OCI-LY7 (cell line): Measurements from ENCODE around the gene RNU7-1. TPM values are rescaled to one million over a fixed set of nuclear protein-coding genes. Genes with fewer than 3 reads are reported as not detected.
A peak's percentile ranks its signal among the peaks of the same experiment; 100 is the strongest.

Experiments
- BruUV-seq: library from RNA; stranded (reverse); fragments of 400-500 nt; replicated peaks from 2 replicates; lab custom pipeline; 2021; lab: Mats Ljungman, UMichigan
- CTCF ChIA-PET: fragments of 300-600 bp; sonication (Branson Sonifier 250); formaldehyde crosslinking; loops from one replicate; lab custom pipeline; 2022; ENCODE audit warnings: antibody characterized with exemption; ENCODE audit not compliant: unreplicated experiment; lab: Charles Lee
- POLR2A ChIA-PET: fragments of 300-600 bp; sonication (Branson Sonifier 250); formaldehyde crosslinking; loops from one replicate; lab custom pipeline; 2022; ENCODE audit warnings: antibody characterized with exemption; lab: Charles Lee
- DNase-seq: peaks from one replicate; pipeline ENCODE4 v3.0.0-alpha.2; 2015; ENCODE audit warnings: low spot score
- H2AFZ ChIP-seq: fragments of 200-600 bp; sonication (generic), shearing (Covaris generic); 2 replicates; pipeline ENCODE4 v1.6.1; 2014; ENCODE audit warnings: mild to moderate bottlenecking, antibody characterized with exemption, low read length, moderate library complexity
- H3K27ac ChIP-seq: fragments of 200-600 bp; sonication (generic); 2 replicates; pipeline ENCODE4 v1.5.1; 2014; ENCODE audit warnings: mixed run types, low read depth, mild to moderate bottlenecking, moderate library complexity, low read length, inconsistent platforms; ENCODE audit not compliant: poor library complexity, severe bottlenecking
- H3K36me3 ChIP-seq: fragments of 200-600 bp; sonication (generic); 2 replicates; pipeline ENCODE4 v1.6.1; 2014; ENCODE audit warnings: mild to moderate bottlenecking, antibody characterized with exemption, low read length, moderate library complexity, mixed read lengths; ENCODE audit not compliant: insufficient read depth
- H3K4me1 ChIP-seq: fragments of 200-600 bp; sonication (generic); 2 replicates; pipeline ENCODE4 v1.5.1; 2014; ENCODE audit warnings: mild to moderate bottlenecking, low read length; ENCODE audit not compliant: insufficient read depth, poor library complexity, severe bottlenecking
- H3K4me2 ChIP-seq: fragments of 200-600 bp; sonication (generic); 2 replicates; pipeline ENCODE4 v1.6.1; 2014; ENCODE audit warnings: mild to moderate bottlenecking, low read length
- H3K4me3 ChIP-seq: fragments of 200-600 bp; sonication (generic); 2 replicates; pipeline ENCODE4 v1.5.1; 2014; ENCODE audit warnings: mild to moderate bottlenecking, low read depth, low read length; ENCODE audit not compliant: poor library complexity, severe bottlenecking
- H3K79me2 ChIP-seq: fragments of 200-600 bp; sonication (generic); 2 replicates; pipeline ENCODE4 v1.6.1; 2016; ENCODE audit warnings: low read depth, mild to moderate bottlenecking, low read length, moderate library complexity, mixed read lengths; ENCODE audit not compliant: insufficient read depth
- H3K9me2 ChIP-seq: fragments of 200-600 bp; sonication (generic); 2 replicates; pipeline ENCODE4 v1.6.1; 2016; ENCODE audit warnings: mild to moderate bottlenecking, low read length, mixed read lengths; ENCODE audit not compliant: insufficient read depth
- H3K9me3 ChIP-seq: fragments of 200-600 bp; sonication (generic); 2 replicates; pipeline ENCODE4 v1.6.1; 2014; ENCODE audit warnings: mild to moderate bottlenecking, mixed run types, low read length, mixed read lengths
- H4K20me1 ChIP-seq: fragments of 200-600 bp; sonication (generic); 2 replicates; pipeline ENCODE4 v1.6.1; 2014; ENCODE audit warnings: mild to moderate bottlenecking, antibody characterized with exemption, low read length, moderate library complexity, mixed read lengths; ENCODE audit not compliant: insufficient read depth
- EZH2phosphoT487 ChIP-seq: fragments of 200-600 bp; sonication (generic); IDR thresholded peaks from 2 replicates; pipeline ENCODE4 v1.6.1; 2018; ENCODE audit warnings: low read depth, borderline replicate concordance, mild to moderate bottlenecking, mixed run types, antibody characterized with exemption, low read length, moderate library complexity, mixed read lengths
- intact Hi-C: fragments of 100-400 bp; cut with micrococcal nuclease; formaldehyde crosslinking; loops from one replicate; pipeline ENCODE4 v1.10.0; 2022; ENCODE audit not compliant: unreplicated experiment
- total RNA-seq, 2 experiments: library from RNA; depleted of rRNA in 1 of 2; stranded (reverse); fragments of >200 nt in 1 of 2; shearing (Covaris generic) in 1 of 2; gene quantifications; 2 replicates each; pipeline ENCODE4 v1.2.3, GENCODE V29; 2014 to 2022
- TF ChIP-seq, protein P1 (sequence below): fragments of 200-600 bp; sonication (generic); conservative IDR thresholded peaks from 2 replicates; pipeline ENCODE4 v1.5.1; 2014; ENCODE audit warnings: mild to moderate bottlenecking, antibody characterized with exemption, low read length, moderate library complexity, mixed read lengths

The RNU7-1 gene
- total RNA-seq, 2 experiments from 2014 or later: not detected

DNA sequence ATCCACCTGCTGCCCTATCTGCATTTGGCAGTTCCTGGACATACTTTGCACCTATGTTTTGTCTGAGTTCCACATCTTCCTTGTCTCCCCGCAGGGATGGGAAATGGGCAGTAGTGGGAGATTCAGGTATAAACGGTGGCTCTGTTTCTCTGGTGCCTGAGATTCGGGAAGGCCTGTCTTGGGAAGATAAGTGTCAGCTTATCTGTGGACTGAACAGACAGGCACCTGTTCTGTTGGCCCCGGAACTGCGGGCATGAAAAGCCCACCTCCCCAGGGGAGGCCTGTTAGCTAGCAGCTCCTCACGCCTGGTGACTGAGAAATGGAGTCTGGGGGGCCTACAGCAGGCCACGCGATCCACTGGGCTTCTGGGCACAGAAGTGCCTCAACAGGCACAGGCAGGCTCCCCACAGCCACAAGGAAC lies 21.0 kb downstream of the RNU7-1 start:
- Histone ChIP-seq H3K27ac (peak overlapping the region; percentile 64), H4K20me1 (0 out of 2 replicates have a peak, but pooled peaks cover 3% of the 10 kb centered on the region)
- no TSS peak for BruUV-seq

DNA sequence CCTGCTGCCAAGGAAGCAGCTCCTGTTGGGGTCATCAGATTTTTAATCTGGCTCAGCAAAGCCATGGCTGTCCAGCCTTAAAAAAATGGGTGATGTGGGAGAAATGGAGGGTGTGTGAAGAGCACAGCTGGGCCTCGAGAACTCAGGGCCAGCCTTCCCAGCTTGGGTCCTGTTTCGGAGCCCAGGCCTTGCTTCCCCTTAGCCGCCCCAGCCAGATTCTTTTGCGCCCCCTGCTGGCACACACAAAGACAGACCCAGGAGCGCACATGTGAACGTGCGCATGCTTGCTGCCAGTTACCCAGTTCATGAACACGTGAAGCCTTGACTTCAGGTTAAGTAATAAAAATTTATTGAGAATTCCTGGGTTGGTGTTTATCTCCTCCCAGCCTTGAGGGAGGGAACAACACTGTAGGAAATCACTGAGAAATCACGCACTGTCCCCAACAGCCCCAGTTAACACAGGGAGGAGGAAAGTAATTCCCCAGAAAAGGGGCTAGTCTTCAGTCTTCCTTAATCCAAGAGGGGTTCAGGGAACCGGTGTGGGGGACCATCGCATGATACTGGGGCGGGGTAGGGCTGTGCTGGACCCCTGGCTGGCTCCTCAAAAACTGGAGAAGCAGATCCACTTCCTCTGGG lies 21.5 kb downstream of the RNU7-1 start:
- no TSS peak for BruUV-seq
- POLR2A ChIA-PET: interaction anchor here (0.7 to 3.8 kb wide), 5 partner anchors 11 to 92 kb away, joined by 3 to 55 read pairs (median 3); partner anchors contain the start of genes C12orf57, RNU7-1 and SPSB2

More for the DNA sequence above, 21.0 kb downstream of the RNU7-1 start:
- TF ChIP-seq EZH2phosphoT487: no peak
- TF ChIP-seq, protein P1, sequence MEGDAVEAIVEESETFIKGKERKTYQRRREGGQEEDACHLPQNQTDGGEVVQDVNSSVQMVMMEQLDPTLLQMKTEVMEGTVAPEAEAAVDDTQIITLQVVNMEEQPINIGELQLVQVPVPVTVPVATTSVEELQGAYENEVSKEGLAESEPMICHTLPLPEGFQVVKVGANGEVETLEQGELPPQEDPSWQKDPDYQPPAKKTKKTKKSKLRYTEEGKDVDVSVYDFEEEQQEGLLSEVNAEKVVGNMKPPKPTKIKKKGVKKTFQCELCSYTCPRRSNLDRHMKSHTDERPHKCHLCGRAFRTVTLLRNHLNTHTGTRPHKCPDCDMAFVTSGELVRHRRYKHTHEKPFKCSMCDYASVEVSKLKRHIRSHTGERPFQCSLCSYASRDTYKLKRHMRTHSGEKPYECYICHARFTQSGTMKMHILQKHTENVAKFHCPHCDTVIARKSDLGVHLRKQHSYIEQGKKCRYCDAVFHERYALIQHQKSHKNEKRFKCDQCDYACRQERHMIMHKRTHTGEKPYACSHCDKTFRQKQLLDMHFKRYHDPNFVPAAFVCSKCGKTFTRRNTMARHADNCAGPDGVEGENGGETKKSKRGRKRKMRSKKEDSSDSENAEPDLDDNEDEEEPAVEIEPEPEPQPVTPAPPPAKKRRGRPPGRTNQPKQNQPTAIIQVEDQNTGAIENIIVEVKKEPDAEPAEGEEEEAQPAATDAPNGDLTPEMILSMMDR: no peak
- POLR2A ChIA-PET: interaction anchor here (0.5 to 3.8 kb wide), 7 partner anchors 10 to 92 kb away, joined by 3 to 55 read pairs (median 4); partner anchors contain the start of genes C12orf57, RNU7-1 and SPSB2
- Histone ChIP-seq H3K4me1 (peaks cover 74% of the 10 kb centered on the region), H3K79me2 (peaks cover 22% of the 10 kb centered on the region), H3K4me2 (peak overlapping the region; percentile 17; the same call in 1 of the 2 replicates), H2AFZ (no peak overlapping the region), H3K36me3 (peaks cover 59% of the 10 kb centered on the region), H3K9me3 (no peaks in the 10 kb centered on the region), H3K4me3 (no peak overlapping the region), H3K9me2 (no peaks in the 10 kb centered on the region)
- no peak for DNase-seq
- intact Hi-C loops: loop anchor here (1.0 to 5.0 kb wide), 3 partner anchors 20 to 92 kb away; partner anchors contain the start of genes C12orf57 and SPSB2
- CTCF ChIA-PET: interaction anchor here (0.7 to 10.6 kb wide), 2 partner anchors 14 to 19 kb away, joined by 3 to 110 read pairs; partner anchors contain the start of genes C12orf57, PTPN6 and RNU7-1

More for the DNA sequence above, 21.5 kb downstream of the RNU7-1 start:
- Histone ChIP-seq H3K27ac (peak overlapping the region; percentile 64), H3K9me2 (no peaks in the 10 kb centered on the region), H3K9me3 (no peaks in the 10 kb centered on the region), H3K4me1 (peaks cover 69% of the 10 kb centered on the region), H3K36me3 (peaks cover 64% of the 10 kb centered on the region), H3K4me2 (peak overlapping the region; percentile 17), H3K4me3 (no peak overlapping the region), H4K20me1 (0 out of 2 replicates have a peak, but pooled peaks cover 3% of the 10 kb centered on the region), H2AFZ (no peak overlapping the region), H3K79me2 (peaks cover 27% of the 10 kb centered on the region)
- intact Hi-C loops: loop anchor here (1.0 kb wide), 2 partner anchors 21 to 43 kb away; partner anchors contain the start of gene C12orf57
- CTCF ChIA-PET: interaction anchor here (10.6 kb wide), 1 partner anchor 20 kb away, joined by 110 read pairs; the partner anchor contains the start of genes C12orf57 and RNU7-1
- TF ChIP-seq, protein P1: peak; percentile 98
- TF ChIP-seq EZH2phosphoT487: no peak
- peak; percentile 86 for DNase-seq
